GM12878 (cell line): Measurements from ENCODE around the gene DUOX1.

Source experiments
- GABPA ChIP-seq: IDR thresholded peaks from 2 replicates; pipeline ENCODE4 v1.6.1; 2014; ENCODE audit warnings: antibody characterized with exemption, low read depth, mild to moderate bottlenecking, inconsistent platforms
- TAF1 ChIP-seq: IDR thresholded peaks from 2 replicates; pipeline ENCODE4 v1.6.1; 2011; ENCODE audit warnings: mild to moderate bottlenecking, low read depth, low read length, borderline replicate concordance

GRCh38 chr15:45131510-45131909 is 1.7 kb downstream of the DUOX1 start:
- TF ChIP-seq TAF1: no peak
- no peak for TF ChIP-seq GABPA
